ENCODE results near the gene PLCH2.

Gene PLCH2

DNA sequence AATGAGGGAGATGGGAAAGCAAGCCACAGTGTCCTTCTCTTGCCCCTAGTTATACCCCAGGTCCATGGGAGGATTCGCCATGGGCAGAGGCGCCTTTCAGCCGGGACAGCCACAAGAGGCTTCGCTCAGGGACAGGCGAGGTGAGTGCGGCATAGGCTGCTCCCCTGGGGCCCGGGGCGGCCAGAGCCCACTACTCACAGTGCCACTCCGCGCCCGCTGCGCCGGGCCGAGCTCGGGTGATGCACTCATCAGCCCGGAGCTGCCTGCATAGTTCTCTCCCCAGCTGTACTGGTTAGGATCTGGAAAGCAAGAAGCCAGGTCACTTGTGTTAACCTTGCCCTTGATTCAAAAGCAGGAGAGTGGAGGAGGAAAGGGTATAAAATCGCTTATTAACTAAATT lies 41.9 kb downstream of the PLCH2 start:
- Histone ChIP-seq H3K36me3 (ENCODE audit: insufficient read depth, low read length) (peaks cover 82% of the 10 kb centered on the region), H3K79me2 (ENCODE audit: insufficient read depth, low read length) (peaks cover 5% of the 10 kb centered on the region), H3K4me1 (ENCODE audit: insufficient read depth, low read length, severe bottlenecking) (no peaks in the 10 kb centered on the region), H3F3A (ENCODE audit: insufficient read depth, low read length) (no peaks in the 10 kb centered on the region), H3K4me3 (ENCODE audit: low read depth, low read length, poor library complexity, severe bottlenecking) (no peak overlapping the region), H3K4me2 (ENCODE audit: low read length) (no peak overlapping the region), H3K27me3 (ENCODE audit: insufficient read depth, low read length) (no peaks in the 10 kb centered on the region), H2AFZ (ENCODE audit: low read length) (no peak overlapping the region), H3K9me3 (ENCODE audit: low read length) (no peaks in the 10 kb centered on the region), H4K20me1 (ENCODE audit: insufficient read depth, low read length) (no peaks in the 10 kb centered on the region), H3K27ac (ENCODE audit: low read depth, low read length, poor library complexity, severe bottlenecking) (no peak overlapping the region), H3K9me2 (ENCODE audit: low read depth, low read length) (no peaks in the 10 kb centered on the region), H3K9ac (ENCODE audit: low read length) (no peak overlapping the region)
- TF ChIP-seq EZH2 (IDR thresholded peaks at IDR 0.05; ENCODE audit: borderline replicate concordance, low read length): no peak
- TF ChIP-seq, protein P1, sequence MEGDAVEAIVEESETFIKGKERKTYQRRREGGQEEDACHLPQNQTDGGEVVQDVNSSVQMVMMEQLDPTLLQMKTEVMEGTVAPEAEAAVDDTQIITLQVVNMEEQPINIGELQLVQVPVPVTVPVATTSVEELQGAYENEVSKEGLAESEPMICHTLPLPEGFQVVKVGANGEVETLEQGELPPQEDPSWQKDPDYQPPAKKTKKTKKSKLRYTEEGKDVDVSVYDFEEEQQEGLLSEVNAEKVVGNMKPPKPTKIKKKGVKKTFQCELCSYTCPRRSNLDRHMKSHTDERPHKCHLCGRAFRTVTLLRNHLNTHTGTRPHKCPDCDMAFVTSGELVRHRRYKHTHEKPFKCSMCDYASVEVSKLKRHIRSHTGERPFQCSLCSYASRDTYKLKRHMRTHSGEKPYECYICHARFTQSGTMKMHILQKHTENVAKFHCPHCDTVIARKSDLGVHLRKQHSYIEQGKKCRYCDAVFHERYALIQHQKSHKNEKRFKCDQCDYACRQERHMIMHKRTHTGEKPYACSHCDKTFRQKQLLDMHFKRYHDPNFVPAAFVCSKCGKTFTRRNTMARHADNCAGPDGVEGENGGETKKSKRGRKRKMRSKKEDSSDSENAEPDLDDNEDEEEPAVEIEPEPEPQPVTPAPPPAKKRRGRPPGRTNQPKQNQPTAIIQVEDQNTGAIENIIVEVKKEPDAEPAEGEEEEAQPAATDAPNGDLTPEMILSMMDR (IDR thresholded peaks at IDR 0.05; ENCODE audit: low read length): no peak

DNA sequence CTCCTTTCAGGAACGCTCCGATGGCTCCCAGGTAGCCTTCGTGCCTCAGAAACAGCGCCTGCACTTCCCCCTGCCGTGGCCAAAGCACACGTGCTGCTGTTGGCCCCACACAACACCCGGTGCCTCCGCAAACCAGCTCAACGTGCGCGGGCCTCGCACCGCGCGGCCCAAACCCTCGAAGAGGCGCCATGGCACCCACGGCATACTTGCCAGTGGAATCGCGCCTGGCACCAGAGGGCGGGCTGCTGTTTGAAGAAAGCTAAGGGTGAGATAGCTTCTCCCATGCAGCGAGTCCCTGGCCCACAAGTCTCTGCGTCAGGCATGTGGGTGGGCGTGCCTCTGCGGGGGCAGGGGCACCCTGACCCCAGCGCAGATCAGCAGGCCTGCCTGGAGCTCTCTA lies 42.4 kb downstream of the PLCH2 start:
- no peak overlapping the region for H3K4me3 ChIP-seq (ENCODE audit: low read depth, low read length, poor library complexity, severe bottlenecking)
- H3K4me1 ChIP-seq (ENCODE audit: insufficient read depth, low read length, severe bottlenecking): no peaks in the 10 kb centered on the region
- no peak overlapping the region for H3K27ac ChIP-seq (ENCODE audit: low read depth, low read length, poor library complexity, severe bottlenecking)
- TF ChIP-seq, protein P1 (IDR thresholded peaks at IDR 0.05; ENCODE audit: low read length): no peak
- TF ChIP-seq EZH2 (IDR thresholded peaks at IDR 0.05; ENCODE audit: borderline replicate concordance, low read length): no peak
- no peak overlapping the region for H3K4me2 ChIP-seq (ENCODE audit: low read length)
- H3K9ac ChIP-seq (ENCODE audit: low read length): no peak overlapping the region
- H3K9me2 ChIP-seq (ENCODE audit: low read depth, low read length): no peaks in the 10 kb centered on the region
- H2AFZ ChIP-seq (ENCODE audit: low read length): no peak overlapping the region
- peaks cover 10% of the 10 kb centered on the region for H3K79me2 ChIP-seq (ENCODE audit: insufficient read depth, low read length)
- H3K36me3 ChIP-seq (ENCODE audit: insufficient read depth, low read length): peaks cover 79% of the 10 kb centered on the region
- no peaks in the 10 kb centered on the region for H3K27me3 ChIP-seq (ENCODE audit: insufficient read depth, low read length)
- H3K9me3 ChIP-seq (ENCODE audit: low read length): no peaks in the 10 kb centered on the region
- H3F3A ChIP-seq (ENCODE audit: insufficient read depth, low read length): no peaks in the 10 kb centered on the region
- H4K20me1 ChIP-seq (ENCODE audit: insufficient read depth, low read length): no peaks in the 10 kb centered on the region

DNA sequence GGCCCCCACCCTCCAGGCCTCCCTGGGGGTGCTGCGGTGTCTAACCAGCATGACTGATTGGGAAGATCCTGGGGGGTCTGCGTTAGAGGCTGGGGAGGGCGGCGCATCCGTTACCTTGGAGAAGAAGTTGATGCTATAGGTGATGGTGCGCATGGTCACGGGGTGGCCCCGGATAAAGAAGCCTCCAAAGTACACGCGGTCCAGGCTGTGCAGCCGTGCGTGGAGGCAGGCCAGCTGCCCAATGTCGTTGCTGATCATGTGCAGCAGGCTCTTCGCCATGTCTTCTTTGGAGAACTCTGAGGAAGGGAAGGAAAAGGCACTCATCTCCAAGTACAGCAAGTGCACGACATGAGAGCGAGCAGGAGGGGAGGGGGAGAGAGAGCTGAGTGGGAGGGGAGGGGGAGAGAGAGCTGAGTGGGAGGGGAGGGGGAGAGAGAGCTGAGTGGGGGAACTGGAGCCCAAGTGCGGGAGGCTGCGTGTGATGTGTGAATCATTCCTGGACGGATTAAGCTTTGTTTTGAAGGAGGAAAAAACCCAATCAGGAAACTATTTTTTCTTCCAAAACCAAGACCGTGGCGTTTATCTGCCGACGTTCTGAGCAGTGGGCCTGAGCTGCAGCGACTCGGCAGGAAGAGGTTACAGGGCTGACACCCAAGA lies 43.1 kb downstream of the PLCH2 start:
- H3K4me2 ChIP-seq (ENCODE audit: low read length): no peak overlapping the region
- no peak overlapping the region for H3K9ac ChIP-seq (ENCODE audit: low read length)
- H3K4me3 ChIP-seq (ENCODE audit: low read depth, low read length, poor library complexity, severe bottlenecking): no peak overlapping the region
- peaks cover 5% of the 10 kb centered on the region for H3K4me1 ChIP-seq (ENCODE audit: insufficient read depth, low read length, severe bottlenecking)
- no peaks in the 10 kb centered on the region for H3F3A ChIP-seq (ENCODE audit: insufficient read depth, low read length)
- H3K9me3 ChIP-seq (ENCODE audit: low read length): no peaks in the 10 kb centered on the region
- peaks cover 17% of the 10 kb centered on the region for H3K79me2 ChIP-seq (ENCODE audit: insufficient read depth, low read length)
- peaks cover 73% of the 10 kb centered on the region for H3K36me3 ChIP-seq (ENCODE audit: insufficient read depth, low read length)
- H3K27ac ChIP-seq (ENCODE audit: low read depth, low read length, poor library complexity, severe bottlenecking): no peak overlapping the region
- H3K9me2 ChIP-seq (ENCODE audit: low read depth, low read length): no peaks in the 10 kb centered on the region
- no peak for TF ChIP-seq EZH2 (IDR thresholded peaks at IDR 0.05; ENCODE audit: borderline replicate concordance, low read length)
- TF ChIP-seq, protein P1 (IDR thresholded peaks at IDR 0.05; ENCODE audit: low read length): no peak
- no peaks in the 10 kb centered on the region for H3K27me3 ChIP-seq (ENCODE audit: insufficient read depth, low read length)
- H4K20me1 ChIP-seq (ENCODE audit: insufficient read depth, low read length): no peaks in the 10 kb centered on the region
- H2AFZ ChIP-seq (ENCODE audit: low read length): no peak overlapping the region
